ENCODE results near the gene NPC1. TPM values are rescaled to one million over a fixed set of nuclear protein-coding genes. Genes with fewer than 3 reads are reported as not detected.

The NPC1 gene
- total RNA-seq, 1 donor from 2014 or later: 40.1 TPM

DNA sequence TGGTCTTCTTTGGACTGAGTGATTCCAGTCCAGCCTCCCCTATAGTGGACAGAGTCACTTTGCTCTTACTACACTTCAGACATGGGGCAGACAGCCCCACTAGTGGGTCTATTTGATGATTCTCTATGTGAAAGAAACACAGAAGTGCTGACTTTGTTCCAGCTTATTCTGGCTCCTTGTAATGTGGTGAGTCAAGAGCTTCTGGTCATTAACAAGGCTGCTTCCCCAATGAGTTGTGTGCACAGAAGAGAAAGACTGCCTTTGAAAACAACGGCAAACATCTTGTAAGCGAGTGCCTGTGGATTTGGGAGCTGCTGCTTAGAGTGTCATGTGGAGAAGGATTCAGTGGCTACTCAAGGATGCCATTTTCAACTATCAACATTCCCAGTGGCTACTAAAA is 43.8 kb downstream of the NPC1 start:
- H3K36me3 Mint-ChIP-seq (ENCODE audit: unreplicated experiment): peaks cover 52% of the 10 kb centered on the region
- no peak for DNase-seq (ENCODE audit: extremely low spot score, unreplicated experiment)
- H3K4me3 Mint-ChIP-seq (ENCODE audit: unreplicated experiment): no peak overlapping the region

DNA sequence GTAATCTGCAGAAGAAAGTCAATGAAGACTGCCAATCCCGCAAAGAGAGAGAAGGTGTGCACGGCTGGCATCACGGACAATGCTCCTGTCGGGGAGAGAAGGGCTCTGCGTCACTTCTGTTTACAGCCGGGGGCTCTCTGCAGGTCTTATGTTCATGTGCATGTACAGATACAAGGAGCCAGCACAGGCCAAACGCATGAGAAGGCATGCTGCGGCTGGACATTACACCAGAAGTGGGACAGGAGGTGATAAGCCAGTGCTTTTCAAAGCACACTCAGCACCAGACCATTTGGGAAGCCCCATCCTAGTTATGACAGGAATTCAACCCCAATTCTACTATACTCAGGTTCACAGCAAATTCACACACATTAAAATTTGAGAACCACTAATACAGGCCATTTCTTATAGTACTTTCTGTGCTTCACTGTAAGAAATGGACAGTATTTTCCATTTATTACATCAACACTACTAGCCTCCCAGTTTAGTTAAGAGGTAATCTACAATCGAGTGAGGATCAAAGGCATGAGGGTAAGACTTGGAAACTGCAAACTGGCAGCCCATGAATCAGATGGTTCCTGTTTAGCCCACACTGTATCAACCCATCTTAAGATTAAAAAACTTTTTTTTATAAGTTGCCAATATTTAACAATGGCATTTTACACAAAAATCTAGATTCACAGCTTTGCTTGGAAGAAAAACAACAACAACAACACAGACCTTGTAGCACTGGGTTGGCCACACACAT is 44.8 kb downstream of the NPC1 start:
- H3K27ac Mint-ChIP-seq (ENCODE audit: unreplicated experiment): no peak overlapping the region
- no peaks in the 10 kb centered on the region for H3K9me3 Mint-ChIP-seq (ENCODE audit: unreplicated experiment)
- TF ChIP-seq, protein P1, sequence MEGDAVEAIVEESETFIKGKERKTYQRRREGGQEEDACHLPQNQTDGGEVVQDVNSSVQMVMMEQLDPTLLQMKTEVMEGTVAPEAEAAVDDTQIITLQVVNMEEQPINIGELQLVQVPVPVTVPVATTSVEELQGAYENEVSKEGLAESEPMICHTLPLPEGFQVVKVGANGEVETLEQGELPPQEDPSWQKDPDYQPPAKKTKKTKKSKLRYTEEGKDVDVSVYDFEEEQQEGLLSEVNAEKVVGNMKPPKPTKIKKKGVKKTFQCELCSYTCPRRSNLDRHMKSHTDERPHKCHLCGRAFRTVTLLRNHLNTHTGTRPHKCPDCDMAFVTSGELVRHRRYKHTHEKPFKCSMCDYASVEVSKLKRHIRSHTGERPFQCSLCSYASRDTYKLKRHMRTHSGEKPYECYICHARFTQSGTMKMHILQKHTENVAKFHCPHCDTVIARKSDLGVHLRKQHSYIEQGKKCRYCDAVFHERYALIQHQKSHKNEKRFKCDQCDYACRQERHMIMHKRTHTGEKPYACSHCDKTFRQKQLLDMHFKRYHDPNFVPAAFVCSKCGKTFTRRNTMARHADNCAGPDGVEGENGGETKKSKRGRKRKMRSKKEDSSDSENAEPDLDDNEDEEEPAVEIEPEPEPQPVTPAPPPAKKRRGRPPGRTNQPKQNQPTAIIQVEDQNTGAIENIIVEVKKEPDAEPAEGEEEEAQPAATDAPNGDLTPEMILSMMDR (IDR thresholded peaks at IDR 0.05): no peak
- no peaks in the 10 kb centered on the region for H3K4me1 Mint-ChIP-seq (ENCODE audit: unreplicated experiment)
- H3K36me3 Mint-ChIP-seq (ENCODE audit: unreplicated experiment): peaks cover 54% of the 10 kb centered on the region
- H3K27me3 Mint-ChIP-seq (ENCODE audit: unreplicated experiment): no peaks in the 10 kb centered on the region
- no peak overlapping the region for H3K4me3 Mint-ChIP-seq (ENCODE audit: unreplicated experiment)
- DNase-seq (ENCODE audit: extremely low spot score, unreplicated experiment): no peak

More for the DNA sequence above, 43.8 kb downstream of the NPC1 start:
- Mint-ChIP-seq H3K27ac (ENCODE audit: unreplicated experiment) (no peak overlapping the region), H3K27me3 (ENCODE audit: unreplicated experiment) (no peaks in the 10 kb centered on the region), H3K9me3 (ENCODE audit: unreplicated experiment) (no peaks in the 10 kb centered on the region), H3K4me1 (ENCODE audit: unreplicated experiment) (no peaks in the 10 kb centered on the region)
- TF ChIP-seq, protein P1 (IDR thresholded peaks at IDR 0.05): no peak

DNA sequence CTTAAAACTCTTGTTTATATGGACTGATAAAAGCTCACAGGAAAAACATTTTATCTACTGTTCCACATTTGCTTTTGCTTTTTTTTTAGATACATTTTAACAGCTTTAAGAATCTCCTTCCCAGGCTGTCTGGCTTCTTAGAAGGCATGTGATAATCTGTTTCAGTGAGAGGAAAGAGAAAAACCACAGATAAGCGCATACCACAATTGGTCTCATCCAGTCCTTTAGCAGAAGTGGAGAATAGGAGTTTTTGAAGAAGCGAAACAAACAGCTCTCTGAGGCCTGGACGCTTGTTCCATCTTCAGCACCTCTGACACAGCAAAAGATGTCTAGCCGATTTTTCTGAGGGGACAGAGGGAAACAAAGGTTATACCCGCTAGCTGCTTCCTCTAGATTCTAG is 45.4 kb downstream of the NPC1 start:
- Mint-ChIP-seq H3K4me1 (ENCODE audit: unreplicated experiment) (peaks cover under 1% of the 10 kb centered on the region), H3K36me3 (ENCODE audit: unreplicated experiment) (peaks cover 58% of the 10 kb centered on the region), H3K27ac (ENCODE audit: unreplicated experiment) (no peak overlapping the region), H3K4me3 (ENCODE audit: unreplicated experiment) (no peak overlapping the region), H3K27me3 (ENCODE audit: unreplicated experiment) (no peaks in the 10 kb centered on the region), H3K9me3 (ENCODE audit: unreplicated experiment) (no peaks in the 10 kb centered on the region)
- no peak for DNase-seq (ENCODE audit: extremely low spot score, unreplicated experiment)
- TF ChIP-seq, protein P1 (IDR thresholded peaks at IDR 0.05): no peak

DNA sequence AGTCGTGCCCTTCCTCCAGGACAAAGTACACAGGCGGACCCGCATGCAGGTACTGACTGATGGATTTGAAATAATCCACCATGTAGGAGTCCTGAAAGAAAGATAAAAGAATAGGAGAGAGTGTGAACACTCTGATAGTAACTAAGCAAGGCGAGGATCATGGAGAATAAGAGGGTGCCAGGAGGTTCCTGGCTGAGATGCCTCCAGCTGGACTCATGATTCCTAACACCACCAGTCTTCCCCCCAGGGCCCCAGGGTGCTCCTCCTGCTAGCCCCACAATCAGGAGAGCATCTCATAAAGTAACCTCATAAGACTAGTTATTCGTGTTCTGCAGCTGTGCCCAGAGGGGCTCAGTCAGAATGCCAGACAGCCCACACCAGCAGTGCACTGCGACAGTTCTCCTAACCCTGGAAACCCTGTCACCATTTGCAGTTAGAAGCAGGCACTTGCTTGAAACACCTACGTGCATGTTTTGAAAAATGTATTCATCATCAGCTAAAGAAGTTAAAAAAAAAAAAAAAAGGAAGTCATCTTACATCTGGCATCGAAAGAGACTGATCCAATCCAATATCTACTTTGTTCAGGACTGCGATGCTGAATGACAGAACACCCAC is 46.3 kb downstream of the NPC1 start:
- Mint-ChIP-seq H3K27ac (ENCODE audit: unreplicated experiment) (no peak overlapping the region), H3K4me3 (ENCODE audit: unreplicated experiment) (no peak overlapping the region), H3K9me3 (ENCODE audit: unreplicated experiment) (no peaks in the 10 kb centered on the region), H3K4me1 (ENCODE audit: unreplicated experiment) (peaks cover 1% of the 10 kb centered on the region), H3K27me3 (ENCODE audit: unreplicated experiment) (no peaks in the 10 kb centered on the region), H3K36me3 (ENCODE audit: unreplicated experiment) (peaks cover 63% of the 10 kb centered on the region)
- TF ChIP-seq, protein P1 (IDR thresholded peaks at IDR 0.05): no peak
- DNase-seq (ENCODE audit: extremely low spot score, unreplicated experiment): no peak

DNA sequence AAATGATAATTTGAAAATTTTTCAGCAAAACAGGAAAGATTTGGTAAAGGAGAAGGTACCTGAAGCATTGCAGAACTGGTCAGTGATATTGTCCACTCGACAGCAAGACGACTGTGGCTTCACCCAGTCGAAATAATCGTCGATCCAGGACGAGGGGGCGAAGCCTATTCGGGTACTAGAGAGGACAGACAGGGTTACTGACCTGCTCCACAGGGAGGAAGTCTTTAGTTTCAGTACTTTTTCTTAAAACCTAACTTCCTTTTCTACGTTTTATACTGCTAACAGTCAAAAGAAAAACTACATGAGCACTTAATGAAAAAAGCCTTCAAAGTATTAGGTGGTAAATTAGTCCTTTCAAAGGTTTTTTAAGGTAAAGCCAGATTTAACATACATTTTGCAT is 47.0 kb downstream of the NPC1 start:
- Mint-ChIP-seq H3K27me3 (ENCODE audit: unreplicated experiment) (no peaks in the 10 kb centered on the region), H3K4me3 (ENCODE audit: unreplicated experiment) (no peak overlapping the region), H3K9me3 (ENCODE audit: unreplicated experiment) (no peaks in the 10 kb centered on the region), H3K27ac (ENCODE audit: unreplicated experiment) (no peak overlapping the region), H3K36me3 (ENCODE audit: unreplicated experiment) (peaks cover 62% of the 10 kb centered on the region), H3K4me1 (ENCODE audit: unreplicated experiment) (peaks cover 1% of the 10 kb centered on the region)
- DNase-seq (ENCODE audit: extremely low spot score, unreplicated experiment): no peak
- TF ChIP-seq, protein P1 (IDR thresholded peaks at IDR 0.05): no peak

Measured in osteocyte (in vitro differentiated cells).